ENCODE results near the gene DCTN3.
"Not testable (repeated sequence)": the region's sequence is repeated elsewhere in the genome, so short reads cannot be mapped to it uniquely, and the experiment has no call there.

The DCTN3 gene

DNA sequence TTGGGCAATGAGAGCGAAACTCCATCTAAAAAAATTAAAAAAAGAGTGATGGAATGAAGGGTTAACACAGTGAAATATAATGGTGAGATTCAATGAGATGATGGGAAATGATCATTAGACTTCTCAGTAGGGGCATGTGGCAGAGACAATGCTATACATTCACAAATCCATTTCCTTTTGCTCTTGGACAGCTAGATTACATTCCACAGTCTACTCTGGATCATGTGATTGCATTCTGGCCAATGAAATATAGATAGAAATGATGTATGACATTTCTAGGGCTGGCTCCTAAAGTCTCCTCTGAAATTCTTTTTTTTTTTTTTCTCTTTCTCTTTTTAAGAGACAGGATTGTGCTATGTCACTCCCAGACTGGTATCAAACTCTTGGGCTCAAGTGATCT lies 22.4 kb upstream of the DCTN3 start:
- Histone ChIP-seq H3K4me3 (ENCODE audit: low read depth, low read length) (no peak overlapping the region), H3K36me3 (no peaks in the 10 kb centered on the region), H3K27me3 (no peaks in the 10 kb centered on the region), H3K4me1 (peaks cover 8% of the 10 kb centered on the region), H3K9me3 (no peaks in the 10 kb centered on the region)
- no peak for DNase-seq
- TF ChIP-seq, protein P1, sequence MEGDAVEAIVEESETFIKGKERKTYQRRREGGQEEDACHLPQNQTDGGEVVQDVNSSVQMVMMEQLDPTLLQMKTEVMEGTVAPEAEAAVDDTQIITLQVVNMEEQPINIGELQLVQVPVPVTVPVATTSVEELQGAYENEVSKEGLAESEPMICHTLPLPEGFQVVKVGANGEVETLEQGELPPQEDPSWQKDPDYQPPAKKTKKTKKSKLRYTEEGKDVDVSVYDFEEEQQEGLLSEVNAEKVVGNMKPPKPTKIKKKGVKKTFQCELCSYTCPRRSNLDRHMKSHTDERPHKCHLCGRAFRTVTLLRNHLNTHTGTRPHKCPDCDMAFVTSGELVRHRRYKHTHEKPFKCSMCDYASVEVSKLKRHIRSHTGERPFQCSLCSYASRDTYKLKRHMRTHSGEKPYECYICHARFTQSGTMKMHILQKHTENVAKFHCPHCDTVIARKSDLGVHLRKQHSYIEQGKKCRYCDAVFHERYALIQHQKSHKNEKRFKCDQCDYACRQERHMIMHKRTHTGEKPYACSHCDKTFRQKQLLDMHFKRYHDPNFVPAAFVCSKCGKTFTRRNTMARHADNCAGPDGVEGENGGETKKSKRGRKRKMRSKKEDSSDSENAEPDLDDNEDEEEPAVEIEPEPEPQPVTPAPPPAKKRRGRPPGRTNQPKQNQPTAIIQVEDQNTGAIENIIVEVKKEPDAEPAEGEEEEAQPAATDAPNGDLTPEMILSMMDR (IDR thresholded peaks at IDR 0.05; ENCODE audit: low read depth, low read length), result no peak

DNA sequence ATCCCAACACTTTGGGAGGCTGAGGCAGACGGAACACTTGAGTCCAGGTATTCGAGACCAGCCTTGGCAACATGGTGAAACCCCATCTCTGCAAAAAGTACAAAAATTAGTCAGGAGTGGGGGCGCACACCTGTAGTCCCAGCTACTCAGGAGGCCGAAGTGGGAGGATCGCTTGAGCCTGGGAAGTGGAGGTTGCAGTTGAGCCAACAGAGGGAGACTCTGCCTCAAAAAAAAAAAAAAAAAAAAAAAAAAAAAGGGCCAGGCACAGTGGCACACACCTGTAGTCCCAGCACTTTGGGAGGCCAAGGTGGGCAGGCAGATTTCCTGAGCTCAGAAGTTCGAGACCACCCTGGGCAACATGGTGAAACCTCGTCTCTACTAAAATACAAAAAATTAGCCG lies 19.0 kb upstream of the DCTN3 start:
- peaks cover 10% of the 10 kb centered on the region for H3K36me3 ChIP-seq
- not testable (repeated sequence) for DNase-seq; H3K4me3 ChIP-seq (ENCODE audit: low read depth, low read length); H3K9me3 ChIP-seq; H3K4me1 ChIP-seq; H3K27me3 ChIP-seq

DNA sequence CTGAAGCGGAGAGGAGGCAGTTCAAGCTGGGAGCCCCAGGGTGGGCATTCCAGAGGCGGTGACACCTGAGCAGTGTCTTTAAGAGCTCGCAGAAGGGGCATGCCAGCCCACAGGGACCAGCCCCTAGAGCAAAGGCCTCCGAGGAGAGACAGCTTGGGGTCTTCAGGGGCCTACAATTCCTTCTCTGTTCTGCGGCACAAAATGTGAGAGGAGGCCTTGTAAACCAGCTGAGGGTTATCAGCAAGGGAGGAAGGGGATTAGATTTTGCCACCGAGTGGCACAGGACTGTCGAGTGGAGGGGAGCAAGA lies 17.8 kb upstream of the DCTN3 start:
- H3K4me3 ChIP-seq (ENCODE audit: low read depth, low read length), result peak overlapping the region; percentile 92
- no peak for DNase-seq
- H3K9me3 ChIP-seq, result no peaks in the 10 kb centered on the region
- H3K36me3 ChIP-seq, result peaks cover 10% of the 10 kb centered on the region
- no peaks in the 10 kb centered on the region for H3K27me3 ChIP-seq
- TF ChIP-seq, protein P1 (IDR thresholded peaks at IDR 0.05; ENCODE audit: low read depth, low read length), result no peak
- H3K4me1 ChIP-seq, result peaks cover 5% of the 10 kb centered on the region

DNA sequence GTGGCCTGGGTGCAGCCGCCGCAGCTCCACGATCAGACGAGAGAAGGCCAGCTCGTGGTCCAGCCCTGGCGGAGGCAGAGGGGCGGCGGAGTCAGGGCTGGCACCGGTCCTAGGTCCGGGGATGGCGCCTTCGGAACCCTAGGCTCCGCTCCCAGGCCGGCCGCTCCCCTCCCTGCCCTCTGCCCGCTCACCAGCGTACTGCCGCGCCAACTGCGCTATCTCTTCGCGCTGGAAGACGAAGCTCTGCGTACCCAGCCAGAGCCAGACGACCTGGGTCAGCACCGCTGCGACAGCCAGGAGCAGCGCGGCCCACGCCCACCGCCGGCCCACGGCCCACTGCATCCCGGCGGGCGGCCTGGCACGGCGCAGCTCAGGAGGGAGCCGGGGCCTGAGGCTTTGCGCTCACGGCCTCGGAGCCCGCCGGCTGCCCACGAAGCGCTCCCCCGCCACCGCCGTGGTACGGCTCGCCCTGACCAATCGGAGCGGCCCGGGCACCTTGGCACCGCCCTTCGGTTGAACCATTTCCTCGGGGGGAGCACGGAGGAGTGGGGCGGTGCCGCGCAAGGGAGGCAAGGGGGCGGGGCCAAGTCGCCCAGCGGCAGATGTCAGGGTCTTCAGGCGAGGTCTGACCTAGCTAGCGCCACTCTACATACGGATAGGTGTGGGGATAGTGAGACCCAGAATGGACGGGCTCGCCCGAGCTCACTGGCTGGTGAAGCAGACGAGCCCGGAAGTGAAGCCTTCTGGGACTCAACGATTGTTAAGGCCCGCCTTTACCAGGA lies 17.3 kb upstream of the DCTN3 start, which contains the start of gene SIGMAR1:
TSS of gene SIGMAR1 (minus strand) at position 432 of the 782 bp plus-strand sequence. CDS start at position 342, 90 bp downstream.
- TF ChIP-seq, protein P1 (IDR thresholded peaks at IDR 0.05; ENCODE audit: low read depth, low read length), result no peak
- peaks cover 5% of the 10 kb centered on the region for H3K4me1 ChIP-seq
- peaks cover 10% of the 10 kb centered on the region for H3K36me3 ChIP-seq
- H3K9me3 ChIP-seq, result no peaks in the 10 kb centered on the region
- DNase-seq, result peak; percentile 97
- H3K4me3 ChIP-seq (ENCODE audit: low read depth, low read length), result peak within 1 kb of the TSS; percentile 92
- H3K27me3 ChIP-seq, result no peaks in the 10 kb centered on the region

DNA sequence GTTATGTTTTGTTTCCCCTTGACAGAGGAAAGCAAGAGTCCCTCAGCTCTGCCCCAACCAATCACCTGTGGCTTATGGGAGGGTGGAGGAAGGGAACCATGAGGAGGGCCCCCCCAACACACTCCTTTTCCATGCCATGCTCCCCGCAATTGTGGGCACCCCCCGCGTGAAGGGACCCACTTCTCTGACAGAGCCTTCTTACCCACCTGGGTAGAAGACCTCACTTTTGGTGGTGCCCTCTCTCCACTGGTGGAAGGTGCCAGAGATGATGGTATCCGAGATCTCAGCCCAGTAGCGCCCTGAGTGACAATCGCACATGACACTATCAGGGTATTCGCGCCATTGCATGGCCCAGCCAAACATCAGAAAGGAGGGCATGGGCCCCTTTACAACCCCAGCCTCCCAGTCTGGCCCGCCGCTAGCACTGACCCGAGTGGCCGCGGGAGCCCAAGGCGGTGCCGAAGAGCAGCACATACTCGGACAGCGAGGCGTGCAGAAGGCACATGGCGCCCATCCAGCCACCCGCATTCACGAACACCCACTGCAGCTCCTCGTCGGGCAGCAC lies 16.6 kb upstream of the DCTN3 start:
- peaks cover 5% of the 10 kb centered on the region for H3K4me1 ChIP-seq
- TF ChIP-seq, protein P1 (IDR thresholded peaks at IDR 0.05; ENCODE audit: low read depth, low read length), result no peak
- no peaks in the 10 kb centered on the region for H3K27me3 ChIP-seq
- H3K36me3 ChIP-seq, result peaks cover 10% of the 10 kb centered on the region
- DNase-seq, result peak; percentile 48
- no peaks in the 10 kb centered on the region for H3K9me3 ChIP-seq
- peak overlapping the region; percentile 92 for H3K4me3 ChIP-seq (ENCODE audit: low read depth, low read length)

DNA sequence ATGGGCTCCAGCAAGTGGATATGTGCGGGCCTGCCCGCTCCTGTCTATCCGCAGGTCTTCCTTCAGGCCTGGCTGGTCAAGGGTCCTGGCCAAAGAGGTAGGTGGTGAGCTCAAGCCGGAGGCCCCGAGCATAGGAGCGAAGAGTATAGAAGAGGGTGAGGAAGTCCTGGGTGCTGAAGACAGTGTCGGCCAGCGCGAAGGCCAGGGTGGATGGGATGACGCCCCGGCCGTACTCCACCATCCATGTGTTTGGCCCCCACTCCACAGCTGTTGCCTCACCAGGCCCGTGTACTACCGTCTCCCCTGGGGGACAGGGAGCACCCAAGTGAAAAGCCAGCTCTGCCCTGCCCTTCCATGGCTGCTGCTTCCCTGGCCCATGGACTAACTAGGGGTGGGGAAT lies 15.3 kb upstream of the DCTN3 start:
- Histone ChIP-seq H3K9me3 (no peaks in the 10 kb centered on the region), H3K4me3 (ENCODE audit: low read depth, low read length) (peak overlapping the region; percentile 92), H3K36me3 (peaks cover 10% of the 10 kb centered on the region), H3K4me1 (peaks cover 5% of the 10 kb centered on the region), H3K27me3 (peaks cover under 1% of the 10 kb centered on the region)
- TF ChIP-seq, protein P1 (IDR thresholded peaks at IDR 0.05; ENCODE audit: low read depth, low read length), result no peak
- no peak for DNase-seq
